ENCODE results near the gene SLC49A3. TPM values are rescaled to one million over a fixed set of nuclear protein-coding genes. Genes with fewer than 3 reads are reported as not detected.

The SLC49A3 gene
- total and polyA plus RNA-seq, 2 of the 13 experiments (the other 11 are each of a cell fraction or from before 2014, with no cell fraction given): 0.07 to 0.17 TPM

DNA sequence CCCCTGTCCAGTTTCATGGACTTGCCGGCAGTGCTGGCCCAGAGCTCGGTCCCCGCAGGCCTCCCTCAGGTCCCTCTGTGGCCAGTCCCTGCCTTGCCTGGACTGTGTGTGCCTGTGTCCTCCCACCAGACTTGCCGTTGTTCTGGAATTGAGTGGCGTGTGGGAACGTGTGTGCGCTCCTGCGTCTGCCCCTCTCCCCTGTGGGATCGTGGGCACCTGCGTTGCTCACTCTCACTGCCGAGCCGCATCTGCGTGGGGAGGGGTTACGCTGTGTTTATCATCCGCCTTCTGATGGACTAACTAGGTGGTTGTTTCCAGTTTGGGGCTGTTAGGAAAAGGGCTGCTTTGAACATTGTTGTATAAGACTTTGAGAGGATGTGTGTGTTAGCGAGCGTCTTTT is 37.9 kb upstream of the SLC49A3 start:
- in situ Hi-C loops (cut with HindIII; ENCODE audit: extremely low pct_ligation_motif_present, low pct_unique_long_range_greater_than_20kb): no loop called here

DNA sequence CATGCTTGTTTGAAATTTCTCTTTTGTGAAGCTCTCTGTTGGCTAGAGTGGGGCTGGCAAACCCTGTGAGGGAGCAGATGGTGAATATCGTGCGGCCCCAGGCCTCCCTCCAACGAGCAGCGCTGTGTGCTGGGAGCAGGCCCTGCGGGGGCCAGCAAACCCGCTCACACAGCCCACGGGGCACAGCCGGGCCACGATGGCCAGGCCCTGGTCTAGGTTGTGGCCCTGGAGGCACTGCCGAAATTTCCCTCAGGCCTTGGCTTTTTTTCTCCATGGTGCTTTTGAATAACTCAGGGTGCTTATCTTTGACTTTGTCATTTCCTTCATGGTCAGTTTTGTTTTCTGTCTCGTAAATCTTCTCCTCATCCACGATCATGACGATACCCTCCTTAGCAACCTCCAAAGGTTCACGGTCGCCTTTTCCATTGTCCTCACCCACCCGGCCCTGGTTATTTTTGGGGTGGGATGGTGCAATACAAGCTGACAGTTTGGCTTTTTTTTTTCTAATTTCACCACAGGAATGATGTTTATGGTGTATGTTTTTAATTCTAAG is 37.4 kb upstream of the SLC49A3 start:
- no peak for FAIRE-seq
- in situ Hi-C loops (cut with HindIII; ENCODE audit: extremely low pct_ligation_motif_present, low pct_unique_long_range_greater_than_20kb): no loop called here
- TF ChIP-seq ADNP (CRISPR knock-in tag; IDR thresholded peaks at IDR 0.05): no peak
- Histone ChIP-seq H3K27me3 (ENCODE audit: control insufficient read depth in 1 of 2, insufficient read depth in 2 of 2, low read length in 2 of 2) (no peaks in the 10 kb centered on the region; a peak in 1 of 5 replicates), H3K36me3 (replicated peaks in 1 of 2; ENCODE audit: control insufficient read depth in 1 of 2, insufficient read depth in 2 of 2, low read length in 2 of 2) (peaks cover 4 to 11% of the 10 kb centered on the region in 2 experiments; a peak in 3 of 5 replicates), H3K4me3 (replicated peaks in 1 of 3; ENCODE audit: insufficient read depth in 1 of 3, low read depth in 2 of 3, low read length in 3 of 3) (no peak overlapping the region), H3K4me2 (ENCODE audit: low read depth, low read length) (no peak overlapping the region), H4K20me1 (ENCODE audit: insufficient read depth, low read length) (peaks cover 20% of the 10 kb centered on the region; the same call in 1 of the 2 replicates), H3K79me2 (ENCODE audit: insufficient read depth, low read length) (peaks cover 31% of the 10 kb centered on the region), H3K9me3 (ENCODE audit: low read length) (no peaks in the 10 kb centered on the region), H3K4me1 (ENCODE audit: insufficient read depth, low read length) (peaks cover 17% of the 10 kb centered on the region), H3K9ac (ENCODE audit: insufficient read depth, low read depth, low read length) (no peak overlapping the region), H3K27ac (ENCODE audit: extremely low read length, insufficient read depth, low read length) (no peak overlapping the region), H2AFZ (ENCODE audit: low read length) (no peak overlapping the region)
- ATAC-seq: no peak
- intact Hi-C loops (cut with micrococcal nuclease; ENCODE audit: unreplicated experiment): no loop called here
- no peak for DNase-seq (ENCODE audit: low spot score)
- BruUV-seq (replicated peaks): no TSS peak
- WGBS (ENCODE audit: low lambda C conversion rate): 95% methylated on average over 7 of the region's 16 CpGs
- ChIA-PET POLR2A (no interaction called here), CTCF (ENCODE audit: low intra/inter-chr PET ratio, low total read pairs) (no interaction called here)

More for the DNA sequence above, 37.9 kb upstream of the SLC49A3 start:
- ChIA-PET CTCF (ENCODE audit: low intra/inter-chr PET ratio, low total read pairs) (no interaction called here), POLR2A (no interaction called here)
- WGBS (ENCODE audit: low lambda C conversion rate): 98% methylated on average over 17 of the region's 17 CpGs
- Histone ChIP-seq H3K79me2 (ENCODE audit: insufficient read depth, low read length) (peaks cover 31% of the 10 kb centered on the region), H3K4me1 (ENCODE audit: insufficient read depth, low read length) (peaks cover 17% of the 10 kb centered on the region), H3K36me3 (replicated peaks in 1 of 2; ENCODE audit: control insufficient read depth in 1 of 2, insufficient read depth in 2 of 2, low read length in 2 of 2) (peaks cover 4 to 11% of the 10 kb centered on the region in 2 experiments; a peak in 3 of 5 replicates), H3K27me3 (ENCODE audit: control insufficient read depth in 1 of 2, insufficient read depth in 2 of 2, low read length in 2 of 2) (no peaks in the 10 kb centered on the region; a peak in 1 of 5 replicates), H3K4me3 (replicated peaks in 1 of 3; ENCODE audit: insufficient read depth in 1 of 3, low read depth in 2 of 3, low read length in 3 of 3) (no peak overlapping the region), H3K4me2 (ENCODE audit: low read depth, low read length) (no peak overlapping the region), H4K20me1 (ENCODE audit: insufficient read depth, low read length) (peaks cover 14% of the 10 kb centered on the region; the same call in 1 of the 2 replicates), H3K9me3 (ENCODE audit: low read length) (no peaks in the 10 kb centered on the region), H3K27ac (ENCODE audit: extremely low read length, insufficient read depth, low read length) (no peak overlapping the region), H3K9ac (ENCODE audit: insufficient read depth, low read depth, low read length) (no peak overlapping the region), H2AFZ (ENCODE audit: low read length) (no peak overlapping the region)
- DNase-seq (ENCODE audit: low spot score) (no peak), FAIRE-seq (no peak), ATAC-seq (no peak)
- no TSS peak for BruUV-seq (replicated peaks)
- TF ChIP-seq RORA (CRISPR knock-in tag; IDR thresholded peaks at IDR 0.05): no peak
- no peak for TF ChIP-seq GTF2F1 (IDR thresholded peaks at IDR 0.05; ENCODE audit: low read length)
- TF ChIP-seq, protein P1, sequence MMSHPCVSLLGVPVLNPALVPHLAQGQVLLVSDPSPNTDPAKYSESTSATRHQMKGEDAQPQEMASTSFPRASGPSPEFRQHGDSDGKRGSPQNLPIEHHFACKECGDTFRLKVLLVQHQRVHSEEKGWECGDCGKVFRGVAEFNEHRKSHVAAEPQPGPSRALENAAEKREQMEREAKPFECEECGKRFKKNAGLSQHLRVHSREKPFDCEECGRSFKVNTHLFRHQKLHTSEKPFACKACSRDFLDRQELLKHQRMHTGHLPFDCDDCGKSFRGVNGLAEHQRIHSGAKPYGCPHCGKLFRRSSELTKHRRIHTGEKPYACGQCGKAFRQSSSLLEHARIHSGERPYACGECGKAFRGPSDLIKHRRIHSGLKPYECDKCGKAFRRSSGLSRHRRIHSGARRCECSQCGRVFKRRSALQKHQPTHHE (CRISPR knock-in tag; IDR thresholded peaks at IDR 0.05; ENCODE audit: borderline replicate concordance): no peak
- TF ChIP-seq MAF1 (CRISPR knock-in tag; IDR thresholded peaks at IDR 0.05; ENCODE audit: borderline replicate concordance): no peak
- no peak for TF ChIP-seq RXRB (CRISPR knock-in tag; IDR thresholded peaks at IDR 0.05; ENCODE audit: borderline replicate concordance)
- TF ChIP-seq, protein P2, sequence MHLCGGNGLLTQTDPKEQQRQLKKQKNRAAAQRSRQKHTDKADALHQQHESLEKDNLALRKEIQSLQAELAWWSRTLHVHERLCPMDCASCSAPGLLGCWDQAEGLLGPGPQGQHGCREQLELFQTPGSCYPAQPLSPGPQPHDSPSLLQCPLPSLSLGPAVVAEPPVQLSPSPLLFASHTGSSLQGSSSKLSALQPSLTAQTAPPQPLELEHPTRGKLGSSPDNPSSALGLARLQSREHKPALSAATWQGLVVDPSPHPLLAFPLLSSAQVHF (CRISPR knock-in tag; IDR thresholded peaks at IDR 0.05): no peak
- no peak for TF ChIP-seq ZNF550 (CRISPR knock-in tag; IDR thresholded peaks at IDR 0.05; ENCODE audit: borderline replicate concordance)
- TF ChIP-seq CEBPB (IDR thresholded peaks at IDR 0.05; ENCODE audit: borderline replicate concordance, low read depth, low read length): no peak
- TF ChIP-seq ZMYM2 (CRISPR knock-in tag; IDR thresholded peaks at IDR 0.05): no peak
- intact Hi-C loops (cut with micrococcal nuclease; ENCODE audit: unreplicated experiment): no loop called here
